ENCODE measurements around the gene B3GAT2. TPM values are rescaled to one million over a fixed set of nuclear protein-coding genes. Genes with fewer than 3 reads are reported as not detected.

Gene B3GAT2
- total RNA-seq, 2 experiments from 2014 or later: not detected

GRCh38 chr6:70894001-70894400 lies 62.9 kb downstream of the B3GAT2 start:
- Mint-ChIP-seq H3K36me3 (ENCODE audit: low read depth) (no peaks in the 10 kb centered on the region), H3K4me3 (no peak overlapping the region), H3K27ac (no peak overlapping the region), H3K9me3 (ENCODE audit: low read depth) (no peaks in the 10 kb centered on the region), H3K27me3 (peaks cover 3% of the 10 kb centered on the region), H3K4me1 (no peaks in the 10 kb centered on the region)
- no peak for DNase-seq
- intact Hi-C loops (cut with DNase I, micrococcal nuclease): no loop called here
- CTCF ChIA-PET: interaction anchor here (1.2 to 2.9 kb wide), 2 partner anchors 9 to 62 kb away, joined by 3 to 15 read pairs; no protein-coding TSS in a partner anchor
- ATAC-seq: no peak
- POLR2A ChIA-PET: no interaction called here

GRCh38 chr6:70889270-70889669 lies 67.6 kb downstream of the B3GAT2 start:
- H3K36me3 Mint-ChIP-seq (ENCODE audit: low read depth): no peaks in the 10 kb centered on the region
- ChIA-PET POLR2A (no interaction called here), CTCF (interaction anchor here (0.6 kb wide), 1 partner anchor 11 kb away, joined by 3 read pairs; no protein-coding TSS in a partner anchor)
- H3K4me1 Mint-ChIP-seq: no peaks in the 10 kb centered on the region
- H3K4me3 Mint-ChIP-seq: no peak overlapping the region
- no peak overlapping the region for H3K27ac Mint-ChIP-seq
- H3K27me3 Mint-ChIP-seq: no peaks in the 10 kb centered on the region
- ATAC-seq (no peak), DNase-seq (no peak)
- intact Hi-C loops (cut with DNase I, micrococcal nuclease): loop anchor here in 1 of 2 experiments (5.0 kb wide), 2 partner anchors 123 to 577 kb away; no protein-coding TSS in a partner anchor
- H3K9me3 Mint-ChIP-seq (ENCODE audit: low read depth): no peaks in the 10 kb centered on the region

- H3K4me3 Mint-ChIP-seq: no peak overlapping the region
- ATAC-seq (no peak), DNase-seq (no peak)
- no peak overlapping the region for H3K27ac Mint-ChIP-seq
- H3K4me1 Mint-ChIP-seq: no peaks in the 10 kb centered on the region
- ChIA-PET POLR2A (no interaction called here), CTCF (interaction anchor here (0.8 to 3.3 kb wide), 6 partner anchors 124 to 369 kb away, joined by 3 to 25 read pairs (median 3); no protein-coding TSS in a partner anchor)
- no peaks in the 10 kb centered on the region for H3K36me3 Mint-ChIP-seq (ENCODE audit: low read depth)
- H3K9me3 Mint-ChIP-seq (ENCODE audit: low read depth): no peaks in the 10 kb centered on the region
- H3K27me3 Mint-ChIP-seq: peaks cover 2% of the 10 kb centered on the region
- intact Hi-C loops (cut with DNase I, micrococcal nuclease): loop anchor here in 1 of 2 experiments (5.0 kb wide), 2 partner anchors 126 to 574 kb away; no protein-coding TSS in a partner anchor
Observed at GRCh38 chr6:70886661-70887060, 70.2 kb downstream of the B3GAT2 start.

GRCh38 chr6:70886071-70886470 lies 70.8 kb downstream of the B3GAT2 start:
- Mint-ChIP-seq H3K4me1 (no peaks in the 10 kb centered on the region), H3K9me3 (ENCODE audit: low read depth) (no peaks in the 10 kb centered on the region), H3K4me3 (no peak overlapping the region), H3K27me3 (peaks cover 2% of the 10 kb centered on the region), H3K36me3 (ENCODE audit: low read depth) (no peaks in the 10 kb centered on the region), H3K27ac (no peak overlapping the region)
- intact Hi-C loops (cut with DNase I, micrococcal nuclease): loop anchor here in 1 of 2 experiments (5.0 kb wide), 2 partner anchors 126 to 574 kb away; no protein-coding TSS in a partner anchor
- CTCF ChIA-PET: interaction anchor here (0.6 to 3.3 kb wide), 9 partner anchors 125 to 368 kb away, joined by 3 to 61 read pairs (median 3); no protein-coding TSS in a partner anchor
- DNase-seq: no peak
- POLR2A ChIA-PET: no interaction called here
- no peak for ATAC-seq

GRCh38 chr6:70884074-70884983 lies 72.5 kb downstream of the B3GAT2 start:
- Mint-ChIP-seq H3K9me3 (ENCODE audit: low read depth) (no peaks in the 10 kb centered on the region), H3K4me3 (no peak overlapping the region), H3K4me1 (no peaks in the 10 kb centered on the region), H3K36me3 (ENCODE audit: low read depth) (no peaks in the 10 kb centered on the region), H3K27me3 (peaks cover 7% of the 10 kb centered on the region), H3K27ac (no peak overlapping the region)
- peak; percentile 73 for DNase-seq
- ChIA-PET CTCF (interaction anchor here (0.6 to 3.3 kb wide), 37 partner anchors 9 to 663 kb away, joined by 3 to 61 read pairs (median 3); no protein-coding TSS in a partner anchor), POLR2A (interaction anchor here (0.6 kb wide), 1 partner anchor 179 kb away, joined by 3 read pairs; no protein-coding TSS in a partner anchor)
- peak; percentile 90 for ATAC-seq
- intact Hi-C loops (cut with DNase I, micrococcal nuclease): loop anchor here (1.0 to 5.0 kb wide), 8 partner anchors 72 to 663 kb away; partner anchors contain the start of gene B3GAT2 (in 1 of the 2)

GRCh38 chr6:70879496-70879895 lies 77.4 kb downstream of the B3GAT2 start:
- POLR2A ChIA-PET: no interaction called here
- intact Hi-C loops (cut with DNase I, micrococcal nuclease): no loop called here
- Mint-ChIP-seq H3K27me3 (peaks cover 11% of the 10 kb centered on the region), H3K4me3 (no peak overlapping the region), H3K36me3 (ENCODE audit: low read depth) (no peaks in the 10 kb centered on the region), H3K9me3 (ENCODE audit: low read depth) (no peaks in the 10 kb centered on the region), H3K27ac (no peak overlapping the region), H3K4me1 (no peaks in the 10 kb centered on the region)
- no peak for DNase-seq
- no peak for ATAC-seq
- CTCF ChIA-PET: interaction anchor here (0.6 to 3.6 kb wide), 4 partner anchors 152 to 172 kb away, joined by 3 to 21 read pairs (median 4); no protein-coding TSS in a partner anchor

- no peak for ATAC-seq
- Mint-ChIP-seq H3K27me3 (peaks cover 4% of the 10 kb centered on the region), H3K9me3 (ENCODE audit: low read depth) (peaks cover 20% of the 10 kb centered on the region), H3K27ac (no peak overlapping the region), H3K36me3 (ENCODE audit: low read depth) (no peaks in the 10 kb centered on the region), H3K4me3 (no peak overlapping the region), H3K4me1 (no peaks in the 10 kb centered on the region)
- ChIA-PET POLR2A (no interaction called here), CTCF (interaction anchor here (0.5 to 2.4 kb wide), 3 partner anchors 10 to 291 kb away, joined by 3 to 12 read pairs (median 5); no protein-coding TSS in a partner anchor)
- intact Hi-C loops (cut with DNase I, micrococcal nuclease): no loop called here
- DNase-seq: no peak
Observed at GRCh38 chr6:70874181-70874913, 82.5 kb downstream of the B3GAT2 start.

- DNase-seq (no peak), ATAC-seq (no peak)
- no peaks in the 10 kb centered on the region for H3K36me3 Mint-ChIP-seq (ENCODE audit: low read depth)
- H3K27me3 Mint-ChIP-seq: peaks cover 3% of the 10 kb centered on the region
- H3K27ac Mint-ChIP-seq: no peak overlapping the region
- no peaks in the 10 kb centered on the region for H3K4me1 Mint-ChIP-seq
- H3K9me3 Mint-ChIP-seq (ENCODE audit: low read depth): peaks cover 20% of the 10 kb centered on the region
- H3K4me3 Mint-ChIP-seq: no peak overlapping the region
- CTCF ChIA-PET: interaction anchor here (1.0 to 2.0 kb wide), 2 partner anchors 10 to 12 kb away, joined by 3 to 5 read pairs; no protein-coding TSS in a partner anchor
- intact Hi-C loops (cut with DNase I, micrococcal nuclease): no loop called here
- POLR2A ChIA-PET: no interaction called here
Observed at GRCh38 chr6:70872469-70872868, 84.4 kb downstream of the B3GAT2 start.

- CTCF ChIA-PET: interaction anchor here (0.7 to 1.5 kb wide), 4 partner anchors 44 to 802 kb away, joined by 3 to 5 read pairs (median 4); no protein-coding TSS in a partner anchor
- no peak overlapping the region for H3K27ac Mint-ChIP-seq
- intact Hi-C loops (cut with DNase I, micrococcal nuclease): no loop called here
- no peaks in the 10 kb centered on the region for H3K4me1 Mint-ChIP-seq
- POLR2A ChIA-PET: no interaction called here
- no peaks in the 10 kb centered on the region for H3K27me3 Mint-ChIP-seq
- DNase-seq (no peak), ATAC-seq (no peak)
- H3K36me3 Mint-ChIP-seq (ENCODE audit: low read depth): peaks cover 3% of the 10 kb centered on the region
- no peaks in the 10 kb centered on the region for H3K9me3 Mint-ChIP-seq (ENCODE audit: low read depth)
- H3K4me3 Mint-ChIP-seq: no peak overlapping the region
Observed at GRCh38 chr6:70864401-70864800, 92.5 kb downstream of the B3GAT2 start.

- H3K27ac Mint-ChIP-seq: no peak overlapping the region
- ChIA-PET CTCF (interaction anchor here (0.7 to 1.3 kb wide), 2 partner anchors 234 to 342 kb away, joined by 3 to 4 read pairs; no protein-coding TSS in a partner anchor), POLR2A (interaction anchor here (0.6 kb wide), 1 partner anchor 418 kb away, joined by 4 read pairs; no protein-coding TSS in a partner anchor)
- DNase-seq (no peak), ATAC-seq (no peak)
- H3K4me1 Mint-ChIP-seq: no peaks in the 10 kb centered on the region
- H3K27me3 Mint-ChIP-seq: no peaks in the 10 kb centered on the region
- H3K4me3 Mint-ChIP-seq: no peak overlapping the region
- no peaks in the 10 kb centered on the region for H3K9me3 Mint-ChIP-seq (ENCODE audit: low read depth)
- intact Hi-C loops (cut with DNase I, micrococcal nuclease): no loop called here
- peaks cover 3% of the 10 kb centered on the region for H3K36me3 Mint-ChIP-seq (ENCODE audit: low read depth)
Observed at GRCh38 chr6:70863343-70863742, 93.5 kb downstream of the B3GAT2 start.

- peaks cover 5% of the 10 kb centered on the region for H3K36me3 Mint-ChIP-seq (ENCODE audit: low read depth)
- no peak for ATAC-seq
- H3K4me3 Mint-ChIP-seq: no peak overlapping the region
- POLR2A ChIA-PET: no interaction called here
- intact Hi-C loops (cut with DNase I, micrococcal nuclease): no loop called here
- CTCF ChIA-PET: interaction anchor here (0.7 to 1.5 kb wide), 2 partner anchors 24 to 197 kb away, joined by 3 to 5 read pairs; no protein-coding TSS in a partner anchor
- H3K27ac Mint-ChIP-seq: no peak overlapping the region
- no peaks in the 10 kb centered on the region for H3K27me3 Mint-ChIP-seq
- no peaks in the 10 kb centered on the region for H3K4me1 Mint-ChIP-seq
- H3K9me3 Mint-ChIP-seq (ENCODE audit: low read depth): no peaks in the 10 kb centered on the region
- DNase-seq: no peak
Observed at GRCh38 chr6:70860920-70861319, 95.9 kb downstream of the B3GAT2 start.

All from activated CD4-positive, alpha-beta T cell treated with anti-CD3 and anti-CD28 coated beads for 36 hours (primary cell).